Right ventricle myocardium superior (tissue), 1 donor: Measurements from ENCODE around the gene PJA1. TPM values are rescaled to one million over a fixed set of nuclear protein-coding genes. Genes with fewer than 3 reads are reported as not detected.
A peak's percentile ranks its signal among the peaks of the same experiment; 100 is the strongest.

ENCODE experiments used
- ATAC-seq: fragments of 200-7000 bp; cut with Tn5 transposase; one replicate; pipeline ENCODE4 v1.9.1; 2020; ENCODE audit warnings: mild to moderate bottlenecking; ENCODE audit not compliant: poor library complexity
- DNase-seq: peaks from one replicate; pipeline ENCODE4 v3.0.0-alpha.2; 2020
- intact Hi-C: fragments of 100-400 bp; cut with DNase I; formaldehyde crosslinking; loops from one replicate; pipeline ENCODE4 v1.11.2; 2022
- long read RNA-seq: library from polyadenylated mRNA; unstranded; transcript quantifications from one replicate; pipeline ENCODE4 v2.0.0, GENCODE V29; 2021
- total RNA-seq: library from RNA; stranded (reverse); fragmentation: NEBNext Ultra II Directional; extraction: Animal tissue kit (Norgen Biotek cat#: 25700); gene quantifications from one replicate; pipeline ENCODE4 v1.2.1, GENCODE V29; 2021
- donor health status: DM: no; HTN: yes; CAD: no; lungs with severe emphysema.

The PJA1 gene, protein sequence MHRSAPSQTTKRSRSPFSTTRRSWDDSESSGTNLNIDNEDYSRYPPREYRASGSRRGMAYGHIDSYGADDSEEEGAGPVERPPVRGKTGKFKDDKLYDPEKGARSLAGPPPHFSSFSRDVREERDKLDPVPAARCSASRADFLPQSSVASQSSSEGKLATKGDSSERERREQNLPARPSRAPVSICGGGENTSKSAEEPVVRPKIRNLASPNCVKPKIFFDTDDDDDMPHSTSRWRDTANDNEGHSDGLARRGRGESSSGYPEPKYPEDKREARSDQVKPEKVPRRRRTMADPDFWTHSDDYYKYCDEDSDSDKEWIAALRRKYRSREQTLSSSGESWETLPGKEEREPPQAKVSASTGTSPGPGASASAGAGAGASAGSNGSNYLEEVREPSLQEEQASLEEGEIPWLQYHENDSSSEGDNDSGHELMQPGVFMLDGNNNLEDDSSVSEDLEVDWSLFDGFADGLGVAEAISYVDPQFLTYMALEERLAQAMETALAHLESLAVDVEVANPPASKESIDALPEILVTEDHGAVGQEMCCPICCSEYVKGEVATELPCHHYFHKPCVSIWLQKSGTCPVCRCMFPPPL
- 13.3 TPM for total RNA-seq
- long read RNA-seq, transcript PJA1-206 (2 exons, 887 nt) = minor isoform, 8 of 93 reads
- long read RNA-seq, transcript PJA1-202 (2 exons, 2,672 nt) = major isoform, 66 of 93 reads
- long read RNA-seq, transcript PJA1-201 (2 exons, 2,755 nt) = minor isoform, 10 of 93 reads
- long read RNA-seq, transcript PJA1-203 (1 exons, 2,692 nt) = minor isoform, 5 of 93 reads
- long read RNA-seq, partial matches to known transcripts = 0 of 93 reads
- long read RNA-seq, other reads (novel, unspliced or antisense) = 1 of 93 reads

- intact Hi-C loops = no loop called here
- ATAC-seq (peak; percentile 99), DNase-seq (peak; percentile 85)
These were observed at the start of gene PJA1 for GRCh38 chrX:69165087-69165651. PJA1 (minus strand) TSS chrX:69165453; CDS start chrX:69163073, 2,380 bp downstream.

DNA sequence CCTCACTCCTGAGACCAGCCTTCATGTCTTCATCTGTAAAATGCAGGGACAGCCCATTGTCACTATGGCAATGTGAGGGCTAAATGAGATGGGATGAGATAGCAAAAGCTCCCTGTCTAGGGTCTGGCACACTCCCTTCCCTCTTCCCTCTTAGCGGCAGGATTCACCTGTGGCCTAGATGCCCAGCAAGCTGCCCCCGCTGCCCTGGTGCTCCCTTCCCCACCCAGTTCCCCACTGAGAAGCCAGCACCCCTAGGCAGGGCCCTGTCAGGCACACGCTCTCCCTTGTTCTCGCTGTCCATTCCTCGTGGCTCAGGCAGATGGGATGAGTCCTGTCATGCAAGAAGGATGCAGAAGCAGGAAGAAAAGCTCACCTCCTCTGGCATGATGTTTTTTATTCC lies 49.2 kb upstream of the PJA1 start:
- ATAC-seq (no peak), DNase-seq (no peak)
- intact Hi-C loops = no loop called here

GRCh38 chrX:69211701-69212100 lies 46.4 kb upstream of the PJA1 start:
- intact Hi-C loops = no loop called here
- DNase-seq = no peak
- ATAC-seq = no peak

- no peak for DNase-seq
- no peak for ATAC-seq
- intact Hi-C loops = no loop called here
These were observed 45.3 kb upstream of the PJA1 start for GRCh38 chrX:69210581-69210980.

DNA sequence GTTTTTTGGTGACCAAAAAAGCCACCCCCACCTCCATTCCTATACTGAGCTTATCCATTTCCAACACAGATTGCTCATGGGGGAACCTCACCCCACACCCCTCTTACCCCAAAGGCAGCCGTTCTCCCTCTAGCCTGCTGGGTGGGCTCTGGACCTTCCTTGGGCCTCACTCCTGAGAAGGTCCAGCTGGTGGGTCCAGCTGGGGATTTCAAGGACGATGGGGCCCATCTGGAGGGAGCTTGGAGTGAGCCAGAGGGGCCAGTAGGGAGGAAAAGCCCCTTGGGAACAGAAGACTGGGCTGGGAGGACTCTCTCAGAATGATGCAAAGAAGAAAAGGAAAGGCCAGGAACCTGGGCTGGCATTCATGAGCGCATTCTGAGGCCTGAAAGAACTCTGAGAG lies 42.0 kb upstream of the PJA1 start:
- intact Hi-C loops = no loop called here
- ATAC-seq = no peak
- no peak for DNase-seq

DNA sequence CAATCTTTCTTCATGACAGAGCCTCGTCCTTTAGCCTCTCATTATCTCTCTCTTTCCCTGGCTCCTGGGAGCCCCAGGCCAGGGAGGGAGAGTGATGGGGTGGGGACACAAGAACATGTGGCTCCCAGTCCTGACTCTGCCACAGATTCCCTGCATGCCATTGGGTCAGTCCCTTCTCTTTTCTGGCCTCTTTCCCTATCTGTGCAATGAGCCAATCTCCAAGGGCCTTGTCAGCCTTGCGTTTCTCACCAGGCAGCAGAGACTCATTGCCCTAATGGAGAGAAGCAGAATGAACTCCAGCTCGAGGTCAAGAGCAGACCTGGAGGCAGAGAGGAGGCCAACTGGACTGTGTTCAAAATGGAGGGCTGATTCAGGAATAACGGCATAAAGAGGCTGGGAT lies 38.4 kb upstream of the PJA1 start:
- ATAC-seq = peak; percentile 66
- no peak for DNase-seq

GRCh38 chrX:69197690-69198089 lies 32.4 kb upstream of the PJA1 start:
- no peak for DNase-seq
- intact Hi-C loops = no loop called here
- no peak for ATAC-seq

More for the DNA sequence above, 38.4 kb upstream of the PJA1 start:
- intact Hi-C loops = no loop called here

DNA sequence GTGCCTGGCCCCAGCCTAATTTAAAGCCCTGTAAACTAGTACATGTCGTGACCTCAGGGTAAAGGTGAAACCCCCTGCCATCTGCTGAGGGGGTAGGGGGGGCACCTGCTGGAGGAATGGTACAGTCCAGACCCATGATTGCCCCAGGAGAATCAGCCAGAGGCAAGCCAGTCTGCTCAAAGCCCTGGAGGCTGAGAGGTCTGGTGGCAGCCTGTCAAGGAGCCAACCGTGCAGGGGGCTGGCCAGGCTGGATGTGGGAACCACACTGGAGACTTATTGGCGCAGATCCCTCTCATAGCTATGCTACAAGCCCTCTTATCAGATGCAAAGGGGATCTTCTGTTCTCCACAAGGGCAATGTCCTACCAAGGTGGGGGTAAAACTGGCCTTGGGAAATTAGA lies 31.4 kb upstream of the PJA1 start:
- DNase-seq (no peak), ATAC-seq (peak; percentile 22)
- intact Hi-C loops = no loop called here

- DNase-seq = no peak
- peak; percentile 31 for ATAC-seq
- intact Hi-C loops = no loop called here
These were observed 30.6 kb upstream of the PJA1 start for GRCh38 chrX:69195810-69196209.

DNA sequence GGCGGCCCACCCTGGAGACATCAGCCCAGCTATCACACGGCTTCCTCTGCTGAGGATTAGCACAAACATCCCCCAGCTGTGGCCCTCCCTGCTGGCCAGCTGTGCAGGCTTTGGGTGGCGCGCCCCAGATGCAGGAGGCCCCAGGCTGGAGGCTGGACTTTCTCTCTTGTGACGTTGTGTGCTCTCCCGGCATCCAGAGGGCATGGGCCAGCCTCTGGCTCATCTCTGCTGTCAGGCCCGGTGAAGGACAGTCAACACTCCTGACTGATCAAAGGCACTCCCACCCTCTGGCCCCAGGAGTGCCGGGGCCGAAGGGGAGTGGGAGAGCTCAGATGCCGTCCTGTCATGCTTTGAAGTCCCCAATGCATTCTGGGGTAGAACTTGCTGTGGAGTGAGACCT lies 29.9 kb upstream of the PJA1 start:
- DNase-seq = no peak
- intact Hi-C loops = no loop called here
- ATAC-seq = no peak

DNA sequence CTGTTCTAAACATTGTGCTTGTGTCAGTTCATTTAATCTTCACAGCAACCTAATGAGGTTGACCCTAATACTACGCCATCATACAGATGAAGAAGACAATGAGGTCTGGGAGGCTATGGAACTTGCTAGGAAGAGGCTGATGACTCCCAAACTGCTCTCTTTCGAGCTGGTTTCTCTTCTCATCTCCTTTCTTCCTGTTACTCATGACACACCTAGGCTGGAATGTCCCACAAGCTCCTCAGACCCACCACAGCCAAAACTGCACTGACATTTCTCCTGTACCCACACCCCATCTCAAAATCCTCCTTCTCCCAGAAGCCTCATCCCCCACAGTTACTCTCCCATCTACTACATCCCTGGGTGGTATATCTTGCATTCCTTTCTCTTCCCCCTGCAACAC lies 27.4 kb upstream of the PJA1 start:
- ATAC-seq = no peak
- intact Hi-C loops = no loop called here
- DNase-seq = no peak

GRCh38 chrX:69189576-69190371 lies 24.5 kb upstream of the PJA1 start:
- intact Hi-C loops = no loop called here
- DNase-seq (peak; percentile 61), ATAC-seq (peak; percentile 58)

DNA sequence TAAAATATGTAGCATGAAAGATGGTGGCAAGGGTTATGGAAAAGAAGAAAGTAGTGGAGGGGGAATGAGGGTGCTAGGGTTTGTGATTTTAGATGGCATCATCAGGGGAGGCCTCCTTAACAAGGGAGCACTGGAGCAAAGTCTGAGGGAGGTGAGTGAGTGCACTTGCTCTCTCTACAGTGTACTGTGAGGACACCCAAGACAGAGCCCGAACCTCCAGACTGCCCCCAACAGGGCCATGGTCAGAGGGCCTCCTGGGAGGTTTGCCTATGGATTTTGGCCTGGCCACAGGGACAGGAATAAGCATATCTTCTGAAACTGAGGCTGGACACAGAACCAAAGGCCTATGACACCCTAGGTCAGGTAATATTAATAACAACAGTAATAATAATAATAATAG lies 21.4 kb upstream of the PJA1 start:
- ATAC-seq = no peak
- intact Hi-C loops = no loop called here
- no peak for DNase-seq

DNA sequence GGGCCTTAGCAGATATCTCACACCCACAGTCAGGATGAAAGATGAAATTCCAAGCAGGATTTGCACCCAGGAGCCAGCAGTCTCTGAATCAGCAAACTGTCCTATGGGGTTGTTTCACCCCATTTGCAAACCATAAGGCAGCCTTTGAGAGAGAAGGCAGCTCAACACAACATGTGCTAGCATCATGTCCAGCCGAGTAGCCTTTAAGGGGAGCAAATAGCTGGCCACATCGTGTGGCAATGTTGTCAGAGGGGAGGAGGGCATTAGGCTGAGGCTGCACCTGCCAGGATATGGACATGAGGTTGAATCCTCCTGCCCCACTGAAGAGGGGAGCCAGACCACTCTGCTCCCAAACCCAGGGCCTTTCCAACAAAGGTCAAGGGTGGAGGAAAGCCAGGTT lies 20.6 kb upstream of the PJA1 start:
- ATAC-seq (no peak), DNase-seq (no peak)
- intact Hi-C loops = no loop called here

DNA sequence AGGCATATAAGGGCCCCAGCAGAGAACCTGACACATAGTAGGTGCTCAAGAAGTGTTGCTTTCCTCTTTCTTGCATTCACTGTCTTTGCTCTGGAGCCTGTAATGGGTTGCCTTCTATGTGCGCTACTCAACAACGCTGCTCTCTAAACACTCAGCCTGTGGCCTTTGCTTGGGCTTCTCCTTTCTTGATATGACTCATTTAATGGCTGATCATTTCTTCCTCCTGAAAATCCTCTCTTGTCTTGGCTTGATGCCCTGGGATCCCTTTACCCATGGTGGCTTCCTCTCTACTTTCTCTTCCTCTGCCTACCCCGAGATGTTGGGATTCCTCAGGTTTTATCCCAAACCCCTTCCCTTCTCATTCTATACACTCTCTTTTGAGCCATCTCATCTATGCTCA lies 19.9 kb upstream of the PJA1 start:
- ATAC-seq (no peak), DNase-seq (no peak)
- intact Hi-C loops = no loop called here

DNA sequence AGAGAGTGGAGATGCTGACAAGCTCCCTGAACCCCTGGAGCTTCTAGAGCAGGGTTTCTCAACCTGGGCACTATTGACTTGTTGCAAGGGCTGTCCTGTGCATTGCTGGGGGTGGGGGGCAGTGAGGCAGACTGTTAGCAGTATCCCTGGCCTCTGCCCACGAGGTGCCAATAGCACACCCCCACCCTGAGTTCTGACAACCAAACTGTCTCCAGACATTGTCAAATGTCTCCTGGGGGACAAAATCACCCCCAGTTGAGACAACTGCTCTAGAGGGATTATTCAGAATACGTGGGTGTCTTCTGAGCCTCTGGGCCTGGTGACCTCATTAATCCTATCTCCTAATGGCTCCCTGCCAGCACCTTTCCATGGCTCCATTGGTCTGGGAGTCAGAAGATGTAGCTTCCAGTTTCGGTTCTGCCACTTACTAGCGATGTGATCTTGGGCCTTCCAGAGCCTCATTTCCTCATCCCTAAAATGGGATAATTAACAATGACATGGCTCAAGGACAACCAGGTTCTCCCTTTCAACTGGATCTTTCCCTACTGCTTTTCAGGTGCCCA lies 17.6 kb upstream of the PJA1 start:
- intact Hi-C loops = no loop called here
- DNase-seq (no peak), ATAC-seq (no peak)

DNA sequence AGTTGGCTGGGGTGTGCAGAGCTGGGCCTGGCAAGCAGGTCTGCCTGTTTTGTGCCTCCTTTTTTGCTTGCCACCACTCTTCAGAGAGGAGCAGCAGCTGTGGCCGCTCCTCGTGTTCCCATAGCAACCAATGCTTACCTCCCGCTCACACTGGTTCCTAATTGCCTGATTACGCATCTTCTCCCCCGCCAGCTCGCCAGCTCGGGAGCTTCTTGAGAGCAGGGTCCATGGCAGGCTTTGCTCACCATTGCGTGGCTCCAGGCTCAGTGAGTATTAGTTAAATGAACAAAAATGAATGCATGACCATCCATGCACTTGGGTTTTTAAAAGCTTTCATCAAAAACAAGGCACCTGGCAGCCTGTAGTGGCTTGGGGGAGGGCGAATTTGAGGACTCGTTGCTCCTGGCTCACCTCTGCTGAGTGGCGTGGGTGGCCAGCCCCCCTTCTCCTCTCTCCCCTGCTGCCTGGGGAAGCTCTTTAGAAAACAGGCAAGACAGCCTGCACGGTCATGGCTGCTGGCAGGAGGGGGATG lies 14.2 kb upstream of the PJA1 start:
- intact Hi-C loops = no loop called here
- DNase-seq (no peak), ATAC-seq (no peak)

- no peak for ATAC-seq
- intact Hi-C loops = no loop called here
- DNase-seq = no peak
These were observed 13.3 kb upstream of the PJA1 start for GRCh38 chrX:69178592-69178991.
